HEK293T (cell line): ENCODE data around the gene RPH3AL.

Experiments
- ARNT ChIP-seq: fragments of 450-650 bp; IDR thresholded peaks from 2 replicates; pipeline ENCODE4 v1.6.1; 2017; ENCODE audit warnings: mild to moderate bottlenecking
- BHLHE40 ChIP-seq: fragments of 450-650 bp; IDR thresholded peaks from 2 replicates; pipeline ENCODE4 v1.6.1; 2016; ENCODE audit warnings: mild to moderate bottlenecking, moderate library complexity, borderline replicate concordance
- CTBP1 ChIP-seq: fragments of 450-650 bp; IDR thresholded peaks from 2 replicates; pipeline ENCODE4 v1.6.1; 2016; ENCODE audit warnings: borderline replicate concordance
- ELF4 ChIP-seq: fragments of 450-650 bp; IDR thresholded peaks from 2 replicates; pipeline ENCODE4 v1.6.1; 2017; ENCODE audit warnings: antibody characterized with exemption
- FOXA1 ChIP-seq: fragments of 450-650 bp; IDR thresholded peaks from 2 replicates; pipeline ENCODE4 v1.6.1; 2016; ENCODE audit warnings: mild to moderate bottlenecking
- FOXK2 ChIP-seq: fragments of 450-650 bp; IDR thresholded peaks from 2 replicates; pipeline ENCODE4 v1.6.1; 2016; ENCODE audit warnings: mild to moderate bottlenecking
- FOXM1 ChIP-seq: fragments of 450-650 bp; IDR thresholded peaks from 2 replicates; pipeline ENCODE4 v1.6.1; 2017; ENCODE audit warnings: mild to moderate bottlenecking, borderline replicate concordance
- HDGF ChIP-seq: fragments of 450-650 bp; IDR thresholded peaks from 2 replicates; pipeline ENCODE4 v1.6.1; 2017; ENCODE audit warnings: antibody characterized with exemption, borderline replicate concordance
- NFRKB ChIP-seq: fragments of 450-650 bp; IDR thresholded peaks from 2 replicates; pipeline ENCODE4 v1.6.1; 2016; ENCODE audit warnings: mild to moderate bottlenecking, moderate library complexity
- SP1 ChIP-seq: fragments of 450-650 bp; IDR thresholded peaks from 2 replicates; pipeline ENCODE4 v1.6.1; 2017
- SUZ12 ChIP-seq: fragments of 450-650 bp; IDR thresholded peaks from 2 replicates; pipeline ENCODE4 v1.6.1; 2016; ENCODE audit warnings: mild to moderate bottlenecking
- TARDBP ChIP-seq: fragments of 450-650 bp; IDR thresholded peaks from 2 replicates; pipeline ENCODE4 v1.6.1; 2016
- ZNF384 ChIP-seq: fragments of 450-650 bp; IDR thresholded peaks from 2 replicates; pipeline ENCODE4 v1.6.1; 2016
- TF ChIP-seq, protein P1 (sequence below): fragments of 450-650 bp; IDR thresholded peaks from 2 replicates; pipeline ENCODE4 v1.6.1; 2016

DNA sequence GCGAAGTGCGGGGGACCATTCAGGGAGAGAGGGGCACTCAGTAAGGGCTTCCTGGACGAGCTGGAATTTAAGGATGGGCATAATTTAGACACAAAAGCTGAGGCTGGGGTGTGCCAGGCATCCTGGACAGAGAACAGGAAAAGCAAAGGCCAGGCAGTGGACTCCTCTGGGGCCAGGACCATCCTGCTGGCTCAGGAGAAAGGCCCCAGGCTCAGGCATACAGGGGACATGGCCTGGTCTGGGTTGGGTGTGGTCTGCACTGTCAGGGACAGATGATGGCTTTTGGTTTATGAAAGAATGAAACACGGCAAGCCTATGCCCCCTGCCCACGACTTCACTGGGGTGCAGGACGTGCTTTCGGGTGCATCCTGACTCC is 122.2 kb downstream of the RPH3AL start:
- no peak for TF ChIP-seq FOXM1
- TF ChIP-seq FOXA1: no peak
- no peak for TF ChIP-seq TARDBP
- TF ChIP-seq SP1: no peak
- no peak for TF ChIP-seq CTBP1
- TF ChIP-seq SUZ12: no peak
- no peak for TF ChIP-seq NFRKB
- TF ChIP-seq ARNT: no peak
- TF ChIP-seq, protein P1, sequence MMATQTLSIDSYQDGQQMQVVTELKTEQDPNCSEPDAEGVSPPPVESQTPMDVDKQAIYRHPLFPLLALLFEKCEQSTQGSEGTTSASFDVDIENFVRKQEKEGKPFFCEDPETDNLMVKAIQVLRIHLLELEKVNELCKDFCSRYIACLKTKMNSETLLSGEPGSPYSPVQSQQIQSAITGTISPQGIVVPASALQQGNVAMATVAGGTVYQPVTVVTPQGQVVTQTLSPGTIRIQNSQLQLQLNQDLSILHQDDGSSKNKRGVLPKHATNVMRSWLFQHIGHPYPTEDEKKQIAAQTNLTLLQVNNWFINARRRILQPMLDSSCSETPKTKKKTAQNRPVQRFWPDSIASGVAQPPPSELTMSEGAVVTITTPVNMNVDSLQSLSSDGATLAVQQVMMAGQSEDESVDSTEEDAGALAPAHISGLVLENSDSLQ: no peak
- TF ChIP-seq FOXK2: no peak
- TF ChIP-seq ZNF384: no peak
- no peak for TF ChIP-seq BHLHE40
- no peak for TF ChIP-seq ELF4
- no peak for TF ChIP-seq HDGF
